GM19468 (cell line): ENCODE measurements around the gene TFIP11.

Source experiments
- ATAC-seq: cut with Tn5 transposase; IDR thresholded peaks from one replicate; pipeline ENCODE4 v1.9.1; 2021; ENCODE audit warnings: mild to moderate bottlenecking, moderate library complexity, moderate number of reproducible peaks; ENCODE audit not compliant: unreplicated experiment; ENCODE audit errors: extremely low read depth

Gene TFIP11

GRCh38 chr22:26514419-26515161, 2.3 kb upstream of the TFIP11 start:
- no peak for ATAC-seq

- ATAC-seq: no peak
Observed at GRCh38 chr22:26513838-26514237, 1.6 kb upstream of the TFIP11 start.

GRCh38 chr22:26508148-26508547, 4.1 kb downstream of the TFIP11 start:
- ATAC-seq: no peak

DNA sequence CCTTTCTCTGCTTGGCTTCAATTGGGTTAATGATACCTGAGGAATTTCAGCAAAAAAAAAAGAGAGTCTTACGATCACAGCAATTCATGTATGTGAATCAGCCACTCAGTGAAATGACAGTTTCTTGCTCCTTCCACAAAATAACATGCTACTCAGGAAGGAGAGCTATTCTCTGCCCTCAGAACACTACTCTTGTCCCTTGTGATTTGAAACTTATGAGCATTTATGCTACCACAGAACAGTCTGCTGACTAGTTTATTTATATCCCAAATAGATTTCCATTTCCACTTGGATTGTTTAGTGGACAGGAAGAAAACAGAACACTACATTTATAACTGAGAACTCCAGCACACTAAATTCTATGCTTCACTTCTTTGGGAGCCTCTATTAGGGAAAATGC, 8.5 kb downstream of the TFIP11 start:
- ATAC-seq: no peak

GRCh38 chr22:26502688-26503561, 9.3 kb downstream of the TFIP11 start:
- no peak for ATAC-seq

DNA sequence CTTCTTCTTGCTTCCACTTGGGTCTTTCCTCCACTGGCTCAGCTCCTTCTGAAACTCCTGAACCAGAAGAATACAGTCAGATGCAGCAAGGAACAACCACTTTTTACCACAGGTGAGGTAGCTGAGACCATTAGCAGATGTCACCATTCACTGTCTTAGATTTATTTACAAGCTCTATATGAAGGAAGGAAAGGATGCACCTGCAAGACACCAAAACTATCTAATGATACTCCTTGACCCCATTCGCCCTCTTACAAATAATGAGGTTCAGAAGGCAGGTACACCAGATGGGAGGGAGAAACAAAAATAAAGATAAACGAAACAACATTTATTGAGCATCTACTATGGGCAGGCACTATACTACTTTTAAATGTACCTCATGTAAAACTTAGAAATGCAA, 10.3 kb downstream of the TFIP11 start:
- ATAC-seq: no peak

- no peak for ATAC-seq
Observed at GRCh38 chr22:26499188-26499703, 13.0 kb downstream of the TFIP11 start.

DNA sequence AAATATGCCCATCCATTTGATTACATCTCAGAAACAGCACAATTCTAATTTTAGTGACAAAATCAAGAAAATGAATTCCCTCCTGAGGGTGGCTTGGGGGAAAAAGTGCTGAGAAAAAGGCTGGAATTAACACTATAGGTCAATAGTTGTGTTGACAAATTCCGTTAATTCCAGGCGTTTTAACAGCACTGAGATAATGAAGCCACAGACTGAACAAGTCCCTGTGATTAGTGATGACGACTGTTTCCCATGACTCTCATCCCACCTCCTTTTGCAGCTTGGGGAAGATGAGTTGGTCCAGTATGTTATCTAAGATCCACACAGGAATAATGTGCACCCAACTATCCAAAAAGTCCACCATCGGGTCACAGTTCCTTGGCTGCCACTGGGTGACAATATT, 15.8 kb downstream of the TFIP11 start:
- no peak for ATAC-seq

GRCh38 chr22:26494506-26494905, 17.8 kb downstream of the TFIP11 start:
- ATAC-seq: no peak

DNA sequence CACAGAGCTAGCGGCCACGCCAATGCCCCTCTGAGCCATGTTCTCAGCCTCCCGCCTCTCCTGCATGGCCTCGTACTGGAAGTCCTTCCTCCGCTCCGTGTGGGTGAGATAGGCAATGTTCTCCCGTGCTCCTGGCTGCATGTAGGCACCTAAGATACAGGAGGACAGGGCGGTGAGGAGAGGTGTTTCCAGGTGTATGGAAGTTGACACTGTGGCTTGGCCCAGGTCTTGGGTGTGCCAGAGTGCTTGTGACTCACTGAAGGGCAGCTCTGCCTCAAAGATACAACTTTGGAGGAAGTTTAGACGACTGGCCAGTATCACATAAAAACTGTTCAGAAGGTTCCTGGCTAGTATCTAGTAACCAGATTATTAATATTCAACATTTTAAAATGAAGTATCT, 20.1 kb downstream of the TFIP11 start:
- ATAC-seq: no peak

DNA sequence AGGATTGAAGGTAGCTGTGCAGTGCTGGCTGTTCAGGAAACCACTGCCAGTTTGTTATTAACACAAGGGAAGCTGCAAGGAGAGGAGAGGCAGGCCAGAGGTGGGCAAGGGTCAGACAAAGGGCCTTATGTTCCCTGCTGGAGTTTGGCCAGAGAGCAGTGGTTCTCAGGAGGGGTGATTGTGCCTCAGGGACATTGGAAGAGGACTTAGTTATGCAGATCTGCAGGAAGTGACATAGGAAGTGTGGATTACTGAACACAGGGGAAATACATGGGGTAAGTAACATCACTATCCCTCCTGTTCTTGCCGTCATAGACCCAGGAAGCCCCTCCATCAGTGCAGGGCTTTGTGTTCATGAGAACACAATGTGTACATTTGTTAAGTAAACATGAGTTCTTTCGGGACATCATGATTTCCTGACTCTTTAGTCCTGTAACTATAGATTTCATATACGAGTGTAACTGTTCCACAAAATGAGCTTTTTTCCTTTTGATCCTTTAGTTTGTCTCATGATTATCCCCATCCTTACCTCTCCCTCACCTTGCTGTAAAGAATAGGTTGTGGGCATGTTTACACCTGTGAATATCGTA, 22.7 kb downstream of the TFIP11 start:
- no peak for ATAC-seq

GRCh38 chr22:26487996-26488395, 24.3 kb downstream of the TFIP11 start:
- ATAC-seq: no peak

GRCh38 chr22:26486394-26486793, 25.9 kb downstream of the TFIP11 start:
- ATAC-seq: no peak

DNA sequence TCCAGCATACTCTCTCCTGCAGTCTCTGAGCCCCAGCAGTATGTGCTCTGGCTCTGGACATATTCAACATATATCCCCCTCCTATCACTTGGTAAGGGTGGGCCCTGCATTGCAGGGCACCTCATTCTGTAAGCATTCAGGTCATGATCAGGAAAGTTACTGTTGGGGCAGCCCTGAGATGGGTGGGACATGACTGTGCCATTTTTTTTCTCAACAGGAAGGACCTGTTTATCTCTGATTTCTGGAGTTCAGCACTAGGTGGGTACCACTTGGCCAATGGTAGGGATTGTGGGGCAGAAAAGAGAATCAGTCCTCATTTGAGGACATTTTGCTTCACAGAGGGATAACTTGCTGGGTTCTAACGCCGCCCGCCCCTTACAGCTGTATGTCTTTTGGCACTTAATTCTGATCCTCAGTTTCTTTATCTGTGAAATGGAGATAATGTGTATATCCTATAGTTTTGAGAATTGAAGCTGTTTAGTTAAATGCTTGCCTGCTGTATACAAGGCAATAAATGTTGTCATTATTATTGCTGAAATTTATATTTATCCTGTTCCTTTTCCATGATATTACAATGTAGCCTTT, 26.4 kb downstream of the TFIP11 start:
- no peak for ATAC-seq

GRCh38 chr22:26485013-26485412, 27.3 kb downstream of the TFIP11 start:
- ATAC-seq: no peak

DNA sequence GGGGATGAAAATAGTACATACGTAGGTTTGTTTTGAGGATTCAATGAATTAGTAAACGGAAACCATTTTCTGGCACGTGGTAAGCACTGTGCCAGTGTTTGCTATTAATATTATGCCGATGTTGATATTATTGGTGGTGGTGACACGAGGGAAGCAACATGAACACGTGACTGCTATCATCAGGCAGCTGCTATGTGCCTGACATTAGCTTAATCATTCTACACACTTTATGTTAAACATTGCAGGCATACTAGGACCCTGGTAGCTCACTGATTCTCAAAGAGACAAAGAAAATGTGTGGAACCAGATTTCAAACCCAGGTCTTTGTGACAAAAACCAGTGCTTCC, 27.9 kb downstream of the TFIP11 start:
- ATAC-seq: no peak

DNA sequence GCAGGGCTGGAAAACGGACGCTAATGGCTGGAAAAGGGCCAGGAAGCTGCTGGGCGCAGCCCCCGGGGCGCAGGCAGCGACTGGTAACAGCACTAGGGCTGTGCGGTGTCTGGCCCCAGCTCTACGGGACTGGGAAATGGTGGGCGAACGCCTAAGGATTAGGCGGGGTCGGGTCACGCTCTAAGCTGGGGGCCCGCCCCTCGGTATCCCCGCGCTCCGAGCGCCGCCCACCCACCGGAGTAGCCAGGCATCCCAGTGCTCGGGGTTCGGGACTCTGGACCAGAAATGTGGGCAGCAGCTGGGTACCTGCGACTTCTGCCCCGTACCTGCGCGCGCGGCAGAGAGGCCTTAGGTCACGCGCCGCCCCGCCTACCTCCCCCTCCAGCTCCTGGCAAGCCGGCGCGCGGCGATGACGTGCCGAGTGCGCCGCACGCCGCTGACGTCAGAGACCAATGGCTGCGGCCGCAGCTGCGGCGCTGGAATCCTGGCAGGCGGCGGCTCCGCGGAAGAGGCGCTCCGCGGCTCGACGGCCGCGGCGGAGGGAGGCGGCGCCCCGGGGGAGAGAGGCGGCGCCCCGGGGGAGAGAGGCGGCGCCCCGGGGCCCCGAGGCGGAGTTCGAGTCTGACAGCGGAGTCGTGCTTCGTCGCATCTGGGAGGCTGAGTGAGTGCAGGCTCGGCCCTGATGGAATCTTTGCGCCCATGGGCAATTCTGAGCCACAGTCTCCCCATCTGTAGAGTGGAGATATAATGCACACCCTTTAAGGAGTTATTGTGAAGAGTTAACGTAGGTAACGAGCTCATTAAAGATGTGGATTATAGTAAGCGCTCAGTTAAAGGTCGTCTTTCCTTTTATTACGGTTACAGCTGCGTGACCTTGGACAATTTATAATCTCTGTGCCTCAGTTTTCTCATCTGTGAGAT, 28.6 kb downstream of the TFIP11 start, which contains the start of the genes HPS4 and SRRD:
Gene HPS4, minus strand, starts transcription at position 345 of the 921 bp plus-strand sequence. CDS start 2,021 bp downstream, outside the sequence.
Gene SRRD, plus strand, starts transcription at position 439 of the 921 bp plus-strand sequence. Its CDS starts 14 bp downstream, at position 453.
- peak; percentile 50 for ATAC-seq

- ATAC-seq: no peak
Observed at GRCh38 chr22:26483043-26483438, 29.2 kb downstream of the TFIP11 start.

- no peak for ATAC-seq
Observed at GRCh38 chr22:26482161-26482560, 30.1 kb downstream of the TFIP11 start.
